ENCODE measurements around the gene FOSB.

The FOSB gene

GRCh38 chr19:45484273-45484945 lies 16.6 kb downstream of the FOSB start:
- peak; percentile 32 for DNase-seq (ENCODE audit: low read depth)
- no peak for TF ChIP-seq CTCF (conservative IDR thresholded peaks at IDR 0.05; ENCODE audit: low read depth, low read length)
- no peak overlapping the region for H3K4me3 ChIP-seq (ENCODE audit: low read depth, low read length)

- DNase-seq (ENCODE audit: low read depth): peak; percentile 97
- TF ChIP-seq CTCF (conservative IDR thresholded peaks at IDR 0.05; ENCODE audit: low read depth, low read length): peak; percentile 91
- peak overlapping the region; percentile 79 for H3K4me3 ChIP-seq (ENCODE audit: low read depth, low read length)
Measured at GRCh38 chr19:45485305-45486077, 17.7 kb downstream of the FOSB start.

- DNase-seq (ENCODE audit: low read depth): no peak
- H3K4me3 ChIP-seq (ENCODE audit: low read depth, low read length): no peak overlapping the region
- TF ChIP-seq CTCF (conservative IDR thresholded peaks at IDR 0.05; ENCODE audit: low read depth, low read length): no peak
Measured at GRCh38 chr19:45488708-45489107, 20.9 kb downstream of the FOSB start.

- TF ChIP-seq CTCF (conservative IDR thresholded peaks at IDR 0.05; ENCODE audit: low read depth, low read length): no peak
- no peak for DNase-seq (ENCODE audit: low read depth)
- no peak overlapping the region for H3K4me3 ChIP-seq (ENCODE audit: low read depth, low read length)
Measured at GRCh38 chr19:45489216-45489855, 21.5 kb downstream of the FOSB start.

GRCh38 chr19:45492137-45492626 lies 24.4 kb downstream of the FOSB start:
- no peak for DNase-seq (ENCODE audit: low read depth)
- TF ChIP-seq CTCF (conservative IDR thresholded peaks at IDR 0.05; ENCODE audit: low read depth, low read length): no peak
- H3K4me3 ChIP-seq (ENCODE audit: low read depth, low read length): peak overlapping the region; percentile 73

- peak; percentile 82 for DNase-seq (ENCODE audit: low read depth)
- peak overlapping the region; percentile 73 for H3K4me3 ChIP-seq (ENCODE audit: low read depth, low read length)
Measured at GRCh38 chr19:45492627-45493470, 25.1 kb downstream of the FOSB start.

More at GRCh38 chr19:45492627-45493470, 25.1 kb downstream of the FOSB start:
- no peak for TF ChIP-seq CTCF (conservative IDR thresholded peaks at IDR 0.05; ENCODE audit: low read depth, low read length)
